HCEC 1CT (cell line): ENCODE results near the gene NANS.
"Not testable (repeated sequence)": the region's sequence is repeated elsewhere in the genome, so short reads cannot be mapped to it uniquely, and the experiment has no call there.

ENCODE experiments used
- DNase-seq: peaks from one replicate; pipeline ENCODE4 v3.0.0-alpha.2; 2017

The NANS gene

DNA sequence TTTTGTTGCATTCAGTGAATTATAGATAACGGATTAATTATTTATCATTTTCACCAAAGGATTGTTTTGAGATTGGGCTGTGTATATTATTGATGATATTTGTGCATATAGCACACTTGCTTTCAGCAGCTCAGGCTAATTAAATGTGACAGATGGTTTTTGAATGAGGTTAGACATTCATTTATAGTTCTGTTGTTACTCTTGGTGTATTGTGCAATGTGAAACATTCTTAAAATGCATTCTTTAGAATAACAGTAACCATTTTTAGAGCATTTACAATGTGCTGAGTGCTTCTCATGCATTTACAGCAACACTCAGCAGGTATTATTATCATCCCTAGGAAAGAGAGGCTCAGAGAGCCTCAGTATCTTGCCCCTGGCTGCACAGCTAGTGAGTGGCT, 23.8 kb downstream of the NANS start:
- DNase-seq: peak; percentile 26

DNA sequence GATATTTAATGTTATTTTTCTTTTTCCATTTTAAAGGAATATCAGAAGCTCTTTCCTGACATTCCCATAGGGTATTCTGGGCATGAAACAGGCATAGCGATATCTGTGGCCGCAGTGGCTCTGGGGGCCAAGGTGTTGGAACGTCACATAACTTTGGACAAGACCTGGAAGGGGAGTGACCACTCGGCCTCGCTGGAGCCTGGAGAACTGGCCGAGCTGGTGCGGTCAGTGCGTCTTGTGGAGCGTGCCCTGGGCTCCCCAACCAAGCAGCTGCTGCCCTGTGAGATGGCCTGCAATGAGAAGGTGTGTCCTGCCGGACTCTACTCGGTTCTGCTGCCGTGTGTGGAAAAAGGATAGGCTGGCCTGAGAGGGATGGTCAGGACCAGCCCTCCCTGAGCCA, 24.2 kb downstream of the NANS start:
- no peak for DNase-seq

DNA sequence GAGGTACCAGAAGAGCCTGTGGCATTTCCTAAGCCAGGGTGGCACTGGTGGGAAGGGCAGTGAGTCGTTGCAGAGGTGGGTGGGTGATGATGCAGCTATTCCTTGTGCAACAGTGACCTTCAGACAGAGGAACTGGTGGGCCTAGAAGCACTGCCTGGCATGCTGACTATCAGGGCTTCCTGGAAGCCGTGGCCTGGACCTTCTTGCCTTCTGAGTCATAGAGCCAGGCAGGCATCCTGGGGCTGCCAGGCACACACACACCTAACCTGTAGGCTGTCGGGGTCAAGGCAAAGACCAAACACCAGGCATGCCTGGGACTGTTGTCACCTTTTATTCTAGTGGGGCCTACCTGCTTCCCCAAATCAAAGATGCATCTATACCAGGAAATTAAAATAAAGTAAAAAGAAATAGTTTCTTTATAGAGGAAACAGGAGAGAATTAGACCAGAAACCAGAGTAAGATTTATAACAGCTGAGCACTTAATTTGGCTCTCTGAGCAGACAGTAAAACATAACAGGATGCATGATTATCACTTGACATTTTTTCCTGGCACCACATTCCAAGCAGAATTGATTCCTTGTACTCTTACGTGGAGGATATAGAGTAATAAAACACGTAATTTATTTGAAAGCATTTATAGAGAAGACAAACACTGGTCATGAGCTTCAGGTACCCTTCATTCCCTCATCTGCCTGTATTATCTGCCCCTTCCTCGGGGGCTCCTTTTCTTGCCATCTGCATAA, 25.1 kb downstream of the NANS start:
- peak; percentile 5 for DNase-seq

DNA sequence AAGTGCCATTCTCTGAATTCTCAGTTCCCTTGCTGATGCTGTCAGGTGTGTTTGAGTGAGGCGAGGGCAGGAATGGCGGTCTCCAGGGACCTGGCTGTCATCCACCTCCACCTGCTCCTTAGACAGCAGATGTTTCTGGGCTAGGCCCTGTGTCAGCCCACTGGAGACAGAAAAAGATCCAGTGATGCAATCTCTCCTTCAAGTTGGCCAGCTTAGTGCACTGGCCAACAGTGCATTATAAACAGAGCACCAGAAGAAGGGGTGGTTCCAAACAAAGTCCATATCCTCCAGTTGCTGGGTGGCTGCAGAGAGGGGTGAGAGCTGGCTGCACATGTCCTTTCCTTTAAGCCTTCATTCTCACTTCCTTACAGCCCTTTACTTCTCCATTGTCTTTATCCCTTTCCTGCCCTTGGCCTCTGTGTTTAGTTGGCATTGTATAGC, 26.5 kb downstream of the NANS start:
- DNase-seq: no peak

DNA sequence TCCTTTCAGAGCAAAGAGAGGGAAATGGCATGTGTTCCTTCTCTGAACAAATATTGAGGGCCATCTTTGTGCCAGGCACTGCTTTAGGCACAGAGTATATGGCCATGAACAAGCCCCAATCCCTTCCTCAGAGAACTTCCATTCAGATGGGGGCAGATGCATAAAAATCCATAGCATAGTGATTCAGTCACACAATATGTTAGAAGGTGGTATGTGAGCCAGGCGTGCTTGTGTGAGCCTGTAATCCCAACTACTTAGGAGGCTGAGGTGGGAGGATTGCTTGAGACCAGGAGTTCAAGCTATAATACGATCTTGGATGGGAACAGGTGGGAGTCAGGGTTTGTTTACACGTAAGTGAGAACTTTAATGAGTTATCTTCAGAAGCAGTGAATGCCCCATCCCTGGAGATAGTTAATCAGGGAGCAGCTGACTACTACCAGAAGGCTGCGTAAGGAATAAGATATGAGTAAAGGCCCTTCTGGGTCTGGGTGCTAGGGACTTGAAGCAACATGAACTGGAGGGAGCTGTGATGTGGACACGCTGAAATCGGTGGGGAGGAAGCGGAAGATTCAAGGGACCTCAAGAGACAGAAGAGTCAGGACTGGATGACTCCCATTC, 27.1 kb downstream of the NANS start:
- no peak for DNase-seq

DNA sequence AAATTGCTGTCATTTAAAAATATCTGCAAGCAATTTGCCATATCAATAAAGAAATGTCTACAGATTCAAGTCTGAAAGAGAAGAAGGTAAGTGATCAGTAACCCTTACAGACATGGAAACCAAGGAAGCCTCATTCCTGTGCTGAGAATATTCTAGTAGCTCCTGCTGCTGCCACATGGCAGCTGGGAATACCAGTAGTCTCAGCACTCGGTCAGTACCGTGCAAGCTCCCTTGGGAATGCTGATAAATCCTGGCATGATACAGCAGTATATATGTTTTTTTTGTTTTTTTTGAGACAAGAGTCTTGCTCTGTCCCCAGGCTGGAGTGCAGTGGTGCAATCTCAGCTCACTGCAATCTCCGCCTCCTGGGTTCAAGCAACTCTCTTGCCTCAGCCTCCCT, 27.9 kb downstream of the NANS start:
- DNase-seq: no peak

DNA sequence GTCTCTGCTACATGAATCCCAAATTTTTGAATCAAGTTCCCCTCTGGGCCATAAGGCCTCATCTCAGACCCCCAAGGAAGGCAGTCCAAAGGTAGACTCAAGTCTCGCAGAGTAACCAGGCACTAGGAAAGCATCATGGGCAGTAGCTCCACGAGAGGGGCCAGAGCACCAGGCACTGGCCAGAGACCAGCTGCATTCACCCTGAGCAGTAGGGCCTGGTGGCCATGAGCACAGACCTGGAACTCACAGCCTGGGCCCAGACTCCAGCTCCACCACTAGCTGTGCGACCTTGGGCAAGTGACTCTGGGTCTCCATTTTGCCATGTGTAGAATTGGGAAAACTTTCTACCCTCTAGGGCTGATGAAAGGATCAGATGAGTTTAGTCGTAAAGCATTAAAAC, 28.5 kb downstream of the NANS start:
- DNase-seq: no peak

DNA sequence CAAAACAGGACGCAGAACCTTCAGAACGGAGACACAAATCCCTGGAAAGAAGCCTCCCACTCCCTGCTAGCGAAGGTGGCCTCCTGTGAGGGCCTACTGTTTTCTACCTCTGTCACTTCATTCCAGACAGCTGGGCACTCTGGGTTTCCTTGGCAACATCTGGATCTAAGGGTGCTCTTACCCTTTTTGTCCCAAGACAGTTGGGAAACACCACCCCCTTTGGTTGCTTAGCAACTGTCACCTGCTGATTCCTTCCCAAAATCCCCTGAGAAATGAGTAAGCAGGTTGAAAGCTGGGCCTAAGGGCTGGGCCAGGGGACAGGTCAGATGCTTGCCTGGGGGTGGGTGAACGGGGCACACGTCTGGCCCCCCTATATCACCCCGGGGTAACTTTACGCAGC, 29.4 kb downstream of the NANS start:
- DNase-seq: no peak

DNA sequence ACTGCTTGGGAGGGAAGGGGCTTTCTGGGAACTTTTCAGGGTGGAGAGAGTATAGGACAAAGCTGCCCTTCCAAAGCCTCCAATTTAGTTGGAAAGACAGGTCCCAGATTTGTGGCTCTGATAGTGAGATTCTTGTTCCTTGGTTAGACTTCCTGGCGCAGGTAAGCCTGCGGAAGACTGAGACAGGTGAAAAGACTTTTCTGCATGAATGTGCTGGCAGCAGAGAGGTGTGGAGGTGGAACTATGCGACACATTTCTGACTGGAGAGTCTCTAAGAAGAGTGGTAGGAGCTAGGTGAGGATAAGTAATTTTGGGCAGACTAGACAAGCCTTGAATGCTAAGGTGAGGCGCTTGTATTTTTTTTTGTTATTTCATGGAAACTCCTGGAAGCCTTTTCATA, 29.9 kb downstream of the NANS start:
- no peak for DNase-seq

DNA sequence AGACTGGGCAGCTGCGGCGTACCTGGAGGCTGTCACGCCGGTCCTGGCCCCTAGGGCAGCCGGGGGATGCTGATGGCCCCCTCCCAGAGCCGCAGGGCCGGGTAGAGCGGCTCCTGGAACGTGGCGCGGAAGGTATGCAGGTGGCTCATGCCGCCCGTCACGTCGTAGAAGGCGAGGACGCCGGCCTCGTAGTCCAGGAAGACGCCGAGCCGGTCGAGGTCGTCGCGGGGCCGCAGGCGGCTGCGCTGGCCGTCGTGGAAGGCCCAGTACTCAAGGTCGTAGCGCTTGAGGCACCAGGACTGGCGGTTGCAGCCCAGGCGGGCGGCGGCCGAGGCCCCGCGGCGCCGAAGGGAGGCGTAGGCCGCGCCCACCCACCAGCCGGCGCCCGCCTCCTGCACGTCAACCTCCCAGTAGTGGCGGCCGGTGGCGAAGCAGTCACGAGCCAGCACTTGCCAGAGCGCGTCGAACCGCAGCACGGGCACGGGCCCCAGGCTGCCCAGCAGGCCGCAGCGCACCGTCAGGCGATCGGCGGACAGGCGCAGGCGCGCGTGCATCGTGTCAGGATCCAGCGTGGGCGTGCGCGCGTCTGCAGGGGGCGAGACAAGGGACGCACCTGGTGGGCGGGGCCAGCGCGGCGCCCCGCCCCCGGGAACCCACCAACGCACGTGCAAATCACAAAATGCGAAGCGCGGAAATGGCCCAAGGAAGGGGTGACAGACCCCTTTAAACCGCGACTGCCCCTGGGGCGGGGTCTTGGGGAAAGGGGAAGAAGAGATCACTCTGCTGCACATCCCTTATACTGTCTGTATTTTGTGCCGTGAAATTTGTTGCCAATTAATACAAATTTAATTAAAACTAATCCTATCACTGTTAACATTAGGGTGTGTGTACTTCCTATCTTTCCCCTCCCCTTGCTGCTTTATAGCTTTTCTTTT, 31.2 kb downstream of the NANS start:
- DNase-seq: no peak

DNA sequence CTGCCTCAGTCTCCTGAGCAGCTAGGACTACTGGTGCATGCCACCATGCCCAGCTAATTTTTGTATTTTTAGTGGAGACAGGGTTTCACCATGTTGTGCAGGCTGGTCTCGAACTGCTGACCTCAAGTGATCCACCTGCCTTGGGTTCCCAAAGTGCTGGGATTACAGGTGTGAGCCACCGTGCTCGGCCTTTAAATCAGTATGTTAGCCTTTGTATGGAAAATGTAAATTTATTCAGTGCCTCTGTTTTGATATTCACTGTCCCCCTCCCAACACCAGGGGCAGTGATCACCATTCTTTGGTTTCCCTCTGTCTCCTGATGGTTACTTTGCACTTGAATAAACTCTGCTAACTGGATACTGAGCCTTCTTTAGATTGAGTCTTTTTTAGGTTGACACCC, 34.1 kb downstream of the NANS start:
- DNase-seq: not testable (repeated sequence)

DNA sequence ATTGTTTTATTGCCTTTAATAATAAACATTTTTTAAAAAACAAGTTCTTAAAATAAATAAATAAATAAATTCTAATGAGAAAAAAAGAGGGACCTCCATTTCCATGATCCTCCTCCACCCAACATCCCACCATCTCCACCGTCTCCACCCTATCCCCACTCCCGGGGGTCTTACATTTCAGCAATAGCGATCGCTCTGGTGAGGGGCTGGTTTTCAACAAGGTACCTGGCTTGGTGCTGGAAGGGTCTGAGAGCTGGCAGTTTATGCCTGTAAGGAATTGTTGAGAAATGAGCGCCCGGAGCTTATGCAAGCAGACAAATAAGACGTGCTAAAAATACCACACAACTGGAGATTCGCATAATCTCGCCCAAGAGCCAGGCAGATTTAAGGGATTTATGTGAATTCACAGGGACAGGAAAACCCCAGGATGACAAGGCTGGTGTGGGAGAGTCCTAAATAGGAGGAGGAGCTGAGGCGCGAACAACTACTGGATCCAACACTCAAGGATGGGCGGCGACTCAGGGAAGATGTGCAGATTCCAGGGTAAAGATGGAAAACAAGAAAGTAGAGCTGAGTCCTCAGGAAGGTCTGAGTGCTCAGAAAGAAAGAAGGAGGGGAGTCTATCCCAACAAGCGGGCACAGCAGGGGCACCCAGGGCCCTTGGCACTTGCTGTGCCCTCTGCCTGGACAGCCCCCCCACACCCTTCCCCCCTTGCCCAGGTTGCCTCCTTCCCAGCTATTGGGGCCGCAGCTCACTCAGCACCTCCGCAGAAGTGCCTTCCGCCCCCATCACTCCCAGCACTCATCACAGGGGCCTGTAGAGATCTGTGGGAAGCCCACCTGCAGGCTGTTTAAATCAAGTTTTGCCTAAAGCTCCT, 35.4 kb downstream of the NANS start:
- no peak for DNase-seq

DNA sequence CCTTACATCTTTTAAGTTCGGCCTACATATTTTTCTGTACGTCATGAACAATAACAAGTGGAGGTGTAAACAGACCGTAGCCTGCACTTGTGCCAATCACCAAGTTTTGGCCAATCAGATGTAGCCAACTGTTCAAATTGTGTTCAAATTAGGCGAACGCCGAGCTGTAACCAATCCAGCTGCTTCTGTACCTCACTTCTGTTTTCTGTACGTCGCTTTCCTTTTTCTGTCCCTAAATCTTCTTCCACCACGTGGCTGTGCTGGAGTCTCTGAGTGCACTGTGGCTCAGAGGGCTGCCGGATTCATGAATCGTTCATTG, 36.0 kb downstream of the NANS start:
- DNase-seq: no peak

DNA sequence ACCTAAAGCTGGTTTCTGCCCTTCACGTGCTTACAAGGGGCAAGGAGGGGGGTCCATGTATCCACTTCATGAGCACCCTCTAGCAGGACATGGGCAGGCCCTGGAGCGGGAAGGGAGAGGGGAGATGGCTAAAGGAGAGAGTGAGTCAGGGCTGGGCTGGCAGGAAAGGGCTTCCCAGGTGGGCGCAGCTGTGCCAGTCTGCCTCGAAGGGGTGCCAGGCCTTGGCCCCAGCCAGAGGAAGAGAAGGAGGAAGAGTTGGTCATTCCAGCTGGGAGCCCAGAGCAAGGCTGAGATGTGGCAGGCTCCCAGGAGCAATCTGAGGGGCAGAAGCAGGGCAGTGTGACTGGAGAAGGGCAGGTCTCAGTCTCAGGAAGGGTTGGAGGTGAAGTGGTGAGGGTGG, 37.8 kb downstream of the NANS start:
- no peak for DNase-seq

DNA sequence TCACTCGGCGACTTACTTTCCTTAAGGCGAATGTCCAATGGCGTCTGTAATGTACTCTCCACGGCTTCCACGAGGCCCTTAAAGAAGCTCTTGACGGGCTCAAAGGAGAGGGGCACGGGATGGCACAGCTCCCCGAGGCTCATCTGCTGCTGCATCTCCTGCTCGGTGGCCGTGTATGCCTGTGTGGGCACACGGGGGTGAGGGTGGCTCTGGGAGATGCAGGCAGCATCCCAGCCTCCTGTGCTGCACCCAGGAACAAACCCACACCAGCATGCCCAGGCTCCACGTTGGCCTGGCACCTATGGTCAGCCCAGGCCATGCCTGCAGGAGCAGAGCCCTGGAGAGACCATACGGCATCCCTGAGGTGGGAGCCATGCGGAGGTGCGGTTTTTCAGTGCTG, 38.3 kb downstream of the NANS start:
- DNase-seq: no peak

DNA sequence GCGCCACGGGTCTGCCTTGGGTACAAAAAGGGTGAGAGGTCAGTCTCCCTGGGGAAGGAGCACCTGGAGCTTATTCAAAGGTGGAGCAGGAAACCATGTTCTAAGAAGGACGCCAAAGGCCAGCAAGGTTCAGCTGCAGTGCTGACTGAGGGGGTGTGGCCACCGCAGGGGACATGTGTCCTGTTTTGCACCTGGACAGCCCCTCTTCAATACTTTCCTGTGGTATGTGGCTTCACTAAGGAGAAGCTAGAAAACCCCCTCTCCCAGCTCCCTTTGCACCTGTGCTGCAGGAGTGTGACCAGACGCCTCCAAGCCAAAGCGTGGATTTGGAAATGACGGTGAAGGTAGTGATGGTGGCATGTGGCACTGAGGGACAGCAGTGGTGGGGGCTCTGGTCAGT, 38.9 kb downstream of the NANS start:
- no peak for DNase-seq

DNA sequence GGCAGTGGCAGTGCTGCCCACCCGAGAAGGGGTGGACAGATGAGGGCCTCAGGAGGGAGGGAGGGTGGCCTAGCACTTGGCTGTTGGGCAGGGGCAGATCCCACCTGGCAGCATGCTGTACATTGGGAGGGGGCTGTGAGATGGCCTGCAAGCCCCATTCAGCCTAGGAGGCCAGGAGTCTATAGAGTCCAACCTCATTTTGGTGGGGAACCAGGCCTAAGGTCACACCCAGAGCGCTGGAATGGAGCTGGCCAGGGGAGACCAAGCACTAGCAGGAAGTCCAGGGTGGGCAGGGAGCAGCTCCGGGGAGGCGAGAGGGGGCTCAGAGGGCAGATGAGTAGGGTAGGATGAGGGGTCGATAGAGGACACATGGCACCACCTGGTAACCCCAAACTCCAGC, 39.6 kb downstream of the NANS start:
- no peak for DNase-seq

DNA sequence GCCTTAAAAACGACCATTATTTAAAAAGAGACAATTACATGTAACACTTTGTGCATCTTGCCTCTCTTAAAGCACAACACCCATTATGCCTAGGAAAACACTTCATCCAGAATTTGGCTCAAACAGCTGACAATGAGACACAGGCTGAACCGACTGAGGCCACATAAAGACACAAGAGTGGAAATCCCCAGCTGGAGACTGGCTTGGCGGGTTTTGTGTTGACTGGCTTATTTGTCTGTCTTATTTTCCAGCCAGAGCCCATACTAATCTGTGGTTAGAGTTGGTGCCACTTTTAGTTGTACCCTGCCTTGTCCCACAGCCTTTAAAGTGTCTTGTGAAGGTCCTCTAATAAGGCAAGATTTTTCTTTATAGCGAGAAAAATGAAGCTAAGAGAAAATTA, 41.3 kb downstream of the NANS start:
- DNase-seq: no peak

DNA sequence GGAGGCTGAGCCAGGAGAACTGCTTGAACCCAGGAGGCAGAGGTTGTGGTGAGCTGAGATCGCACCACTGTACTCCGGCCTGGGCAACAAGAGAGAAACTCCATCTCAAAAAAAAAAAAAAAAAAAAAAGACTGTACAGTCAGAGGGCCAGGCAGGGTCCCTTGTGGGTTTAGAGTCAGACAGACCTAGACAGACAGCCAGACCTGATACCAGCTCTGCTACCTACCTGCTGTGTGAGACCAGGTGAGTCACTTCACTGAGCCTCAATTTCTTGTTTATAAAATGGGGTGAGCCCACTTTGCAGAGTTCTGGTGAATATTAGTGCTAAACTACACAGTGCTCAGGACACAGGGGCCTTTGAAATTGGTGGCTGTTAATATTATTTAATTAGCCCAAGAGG, 42.8 kb downstream of the NANS start:
- no peak for DNase-seq

DNA sequence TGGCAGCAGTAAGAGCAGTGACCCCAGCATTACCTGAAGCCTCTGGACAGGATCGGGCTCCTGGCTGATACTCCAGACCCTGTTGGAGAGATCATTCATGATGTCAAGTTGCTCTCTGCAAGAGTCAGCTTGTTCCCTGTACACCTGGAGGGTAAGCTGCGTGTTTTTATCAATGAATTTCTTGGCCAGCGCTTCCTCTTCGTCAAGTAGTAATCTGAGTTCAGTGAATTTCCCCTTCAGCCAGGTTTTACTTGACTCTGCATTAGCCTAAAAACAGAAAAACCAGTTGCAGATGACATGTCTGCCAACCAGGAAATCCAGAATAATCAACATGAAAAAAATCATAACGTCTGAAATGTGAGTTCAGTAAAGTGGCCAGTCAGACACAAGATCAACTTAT, 43.4 kb downstream of the NANS start:
- DNase-seq: no peak

DNA sequence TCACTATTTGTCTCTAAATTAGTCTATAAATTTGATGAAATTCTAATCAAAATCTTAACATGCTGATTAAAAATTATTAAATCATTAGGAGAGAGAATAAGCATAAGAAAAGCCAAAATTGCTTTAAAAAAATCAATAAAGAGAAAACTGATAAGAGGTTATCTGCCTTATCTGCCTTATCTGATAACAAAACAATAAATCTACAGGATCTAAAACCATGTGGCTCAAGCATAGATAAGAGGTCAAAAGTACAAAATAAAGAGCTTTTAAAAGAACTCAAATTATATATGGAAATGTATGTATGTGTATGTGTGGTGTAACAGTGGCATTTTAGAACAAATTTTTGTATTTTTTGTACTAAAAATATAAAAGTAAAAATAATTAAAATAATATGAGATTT, 43.9 kb downstream of the NANS start:
- no peak for DNase-seq

DNA sequence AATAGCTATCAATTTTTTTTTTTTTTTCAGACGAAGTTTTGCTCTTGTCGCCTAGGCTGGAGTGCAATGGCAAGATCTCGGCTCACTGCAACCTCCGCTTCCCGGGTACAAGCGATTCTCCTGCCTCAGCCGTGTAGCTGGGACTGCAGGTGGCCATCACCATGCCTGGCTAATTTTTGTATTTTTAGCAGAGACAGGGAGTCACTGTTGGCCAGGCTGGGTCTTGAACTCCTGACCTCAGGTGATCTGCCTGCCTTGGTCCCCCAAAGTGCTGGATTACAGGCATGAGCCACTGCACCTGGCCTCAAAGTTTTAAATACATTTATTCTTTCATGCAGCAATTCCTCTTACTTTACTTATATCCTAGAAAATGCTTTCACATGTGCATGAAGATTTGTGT, 44.9 kb downstream of the NANS start:
- DNase-seq: no peak

DNA sequence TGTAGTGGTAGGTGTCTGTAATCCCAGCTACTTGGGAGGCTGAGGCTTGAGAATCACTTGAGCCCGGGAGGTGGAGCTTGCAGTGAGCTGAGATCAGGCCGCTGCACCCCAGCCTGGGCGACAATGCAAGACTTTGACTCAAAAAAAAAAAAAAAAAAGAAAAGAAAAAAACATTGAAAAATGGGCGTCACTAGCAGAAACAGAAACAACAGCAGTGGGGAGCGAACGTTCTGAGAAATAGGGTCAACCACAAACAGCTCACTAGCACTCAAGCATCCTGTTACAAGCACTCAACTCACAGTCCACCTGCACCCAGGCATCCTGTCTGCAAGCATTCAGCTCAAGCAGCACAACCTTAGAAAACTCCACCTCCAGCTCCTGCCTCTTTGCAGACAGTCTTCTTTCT, 45.3 kb downstream of the NANS start:
- DNase-seq: no peak
